HCT116 (cell line): ENCODE results near the gene CAP2. TPM values are rescaled to one million over a fixed set of nuclear protein-coding genes. Genes with fewer than 3 reads are reported as not detected.
A peak's percentile ranks its signal among the peaks of the same experiment; 100 is the strongest.

Experiments
- ATAC-seq: fragments of 200-7000 bp; cut with Tn5 transposase; 2 replicates; pipeline ENCODE4 v1.9.1; 2020; ENCODE audit warnings: mild to moderate bottlenecking, moderate library complexity
- BruUV-seq: library from RNA; stranded (reverse); fragments of 400-500 nt; replicated peaks from 2 replicates; lab custom pipeline; 2021; lab: Mats Ljungman, UMichigan
- CTCF ChIA-PET: fragments of 300-600 bp; sonication (Branson Sonifier 250); formaldehyde crosslinking; loops from one replicate; lab custom pipeline; 2021; ENCODE audit warnings: antibody characterized with exemption; lab: Charles Lee
- POLR2A ChIA-PET: fragments of 300-600, 350-600 bp; sonication (Branson Sonifier 250); formaldehyde crosslinking; loops from one replicate; lab custom pipeline; 2021; ENCODE audit warnings: antibody characterized with exemption; lab: Charles Lee
- RAD21 ChIA-PET, 2 experiments: fragments of 300-600 bp; sonication (Branson Sonifier 250); formaldehyde crosslinking; loops; one replicate each; lab custom pipeline; 2023; ENCODE audit warnings: low total read pairs in 2 of 2; ENCODE audit not compliant: uncharacterized antibody in 2 of 2, unreplicated experiment in 2 of 2, low non-redundant PET in 1 of 2; lab: Charles Lee
- DNase-seq: peaks from one replicate; pipeline ENCODE4 v3.0.0-alpha.2; 2010; ENCODE audit warnings: low read depth, low spot score
- H2AFZ ChIP-seq: fragments of 200-600 bp; shearing (Covaris generic), sonication (generic); 2 replicates; pipeline ENCODE4 v1.6.1; 2017; ENCODE audit warnings: low read depth, mixed run types, mixed read lengths, antibody characterized with exemption, low read length; ENCODE audit not compliant: poor library complexity, severe bottlenecking
- H3K27ac ChIP-seq: 2 replicates; pipeline ENCODE4 v1.5.1; 2012; ENCODE audit warnings: low read depth, low read length
- H3K27me3 ChIP-seq: fragments of 200-600 bp; sonication (generic); 2 replicates; pipeline ENCODE4 v1.6.1; 2016; ENCODE audit warnings: mixed run types, low read length, mixed read lengths; ENCODE audit not compliant: insufficient read depth
- H3K36me3 ChIP-seq, 2 experiments: fragments of 200-500 bp in 1 of 2; fragments of 200-600 bp in 1 of 2; sonication (Bioruptor generic) in 1 of 2; sonication (generic) in 1 of 2; 2 replicates each; pipeline versions ENCODE4 v1.5.1 to v1.6.1; 2014 to 2016; ENCODE audit warnings: low read length in 2 of 2, inconsistent platforms in 1 of 2, mixed read lengths in 1 of 2, mixed run types in 1 of 2; ENCODE audit not compliant: insufficient read depth in 2 of 2, control insufficient read depth in 1 of 2
- H3K4me1 ChIP-seq, 2 experiments: fragments of 200-600 bp in 1 of 2; sonication (generic) in 1 of 2; 2 replicates each; pipeline versions ENCODE4 v1.5.1 to v1.6.1; 2012 to 2017; ENCODE audit warnings: low read length in 2 of 2, inconsistent platforms in 1 of 2, mild to moderate bottlenecking in 1 of 2, mixed read lengths in 1 of 2, mixed run types in 1 of 2, moderate library complexity in 1 of 2; ENCODE audit not compliant: insufficient read depth in 2 of 2, control insufficient read depth in 1 of 2
- H3K4me2 ChIP-seq: fragments of 200-600 bp; sonication (generic); 2 replicates; pipeline ENCODE4 v1.6.1; 2017; ENCODE audit warnings: mixed run types, low read length, mixed read lengths
- H3K4me3 ChIP-seq, 2 experiments: fragments of 200-600 bp in 1 of 2; sonication (generic) in 1 of 2; replicated peaks in 1 of 2; 2 replicates each; pipeline ENCODE4 v1.5.1; 2011 to 2016; ENCODE audit warnings: low read length in 2 of 2, control low read depth in 1 of 2, low read depth in 1 of 2, mild to moderate bottlenecking in 1 of 2, mixed read lengths in 1 of 2, mixed run types in 1 of 2
- H3K79me2 ChIP-seq: fragments of 200-600 bp; sonication (generic); 2 replicates; pipeline ENCODE4 v1.6.1; 2017; ENCODE audit warnings: mild to moderate bottlenecking, mixed run types, low read length, moderate library complexity, mixed read lengths; ENCODE audit not compliant: insufficient read depth
- H3K9ac ChIP-seq: fragments of 200-600 bp; sonication (generic); 2 replicates; pipeline ENCODE4 v1.6.1; 2016; ENCODE audit warnings: low read length, mixed read lengths
- H3K9me2 ChIP-seq: fragments of 200-600 bp; sonication (generic), shearing (Covaris generic); 2 replicates; pipeline ENCODE4 v1.6.1; 2017; ENCODE audit warnings: mixed run types, mild to moderate bottlenecking, moderate library complexity; ENCODE audit not compliant: insufficient read depth
- H3K9me3 ChIP-seq, 2 experiments: fragments of 200-500 bp in 1 of 2; fragments of 200-600 bp in 1 of 2; sonication (Bioruptor generic) in 1 of 2; sonication (generic) in 1 of 2; 2 replicates each; pipeline ENCODE4 v1.6.1; 2014 to 2017; ENCODE audit warnings: low read length in 2 of 2, mixed read lengths in 2 of 2, inconsistent platforms in 1 of 2, low read depth in 1 of 2, mild to moderate bottlenecking in 1 of 2, mixed run types in 1 of 2, moderate library complexity in 1 of 2; ENCODE audit not compliant: control insufficient read depth in 1 of 2, insufficient read depth in 1 of 2
- H4K20me1 ChIP-seq: fragments of 200-600 bp; sonication (generic), shearing (Covaris generic); 2 replicates; pipeline ENCODE4 v1.6.1; 2017; ENCODE audit warnings: mixed run types, mild to moderate bottlenecking, moderate library complexity; ENCODE audit not compliant: insufficient read depth
- CBX3 ChIP-seq: IDR thresholded peaks from 2 replicates; pipeline ENCODE4 v1.6.1; 2012; ENCODE audit warnings: low read depth
- CEBPB ChIP-seq: IDR thresholded peaks from 2 replicates; pipeline ENCODE4 v1.6.1; 2012; ENCODE audit warnings: low read depth
- CTCF ChIP-seq, 3 experiments: fragments of 200-600 bp in 1 of 3; sonication (generic) in 1 of 3; IDR thresholded peaks in 2 of 3; conservative IDR thresholded peaks in 1 of 3; 2 replicates each; pipeline ENCODE4 v1.5.1; 2012 to 2017; ENCODE audit warnings: low read depth in 2 of 3, low read length in 2 of 3, antibody characterized with exemption in 1 of 3, borderline replicate concordance in 1 of 3, control low read depth in 1 of 3, mild to moderate bottlenecking in 1 of 3, mixed read lengths in 1 of 3, mixed run types in 1 of 3, moderate library complexity in 1 of 3; ENCODE audit not compliant: insufficient read depth in 1 of 3
- EGR1 ChIP-seq: IDR thresholded peaks from 2 replicates; pipeline ENCODE4 v1.6.1; 2012; ENCODE audit warnings: low read depth
- ELF1 ChIP-seq: IDR thresholded peaks from 2 replicates; pipeline ENCODE4 v1.6.1; 2012; ENCODE audit warnings: low read depth, borderline replicate concordance
- FOSL1 ChIP-seq: IDR thresholded peaks from 2 replicates; pipeline ENCODE4 v1.6.1; 2012; ENCODE audit warnings: low read depth
- RAD21 ChIP-seq: IDR thresholded peaks from 2 replicates; pipeline ENCODE4 v1.6.1; 2012; ENCODE audit warnings: low read depth, mild to moderate bottlenecking
- SIN3A ChIP-seq: IDR thresholded peaks from 2 replicates; pipeline ENCODE4 v1.6.1; 2012; ENCODE audit warnings: low read depth
- ZFX ChIP-seq: fragments of 450-650 bp; IDR thresholded peaks from 2 replicates; pipeline ENCODE4 v1.6.1; 2017
- intact Hi-C: fragments of 100-400 bp; cut with micrococcal nuclease; formaldehyde crosslinking; loops from 2 replicates; pipeline ENCODE4 v1.10.0; 2022
- total RNA-seq: library from RNA; stranded (reverse); gene quantifications from one replicate; pipeline ENCODE4 v1.2.1, GENCODE V29; 2021; ENCODE audit not compliant: unreplicated experiment

Gene CAP2
- total RNA-seq, 1 experiment from 2014 or later = 3.8 TPM

GRCh38 chr6:17442196-17442595, 48.8 kb downstream of the CAP2 start (continued):
- TF ChIP-seq CTCF (IDR thresholded peaks at IDR 0.05 in 2 of 3, conservative IDR thresholded peaks at IDR 0.05 in 1 of 3; ENCODE audit: borderline replicate concordance in 1 of 3, insufficient read depth in 1 of 3, low read depth in 2 of 3, low read length in 2 of 3) (no peak), ELF1 (no peak), CBX3 (no peak), SIN3A (no peak), FOSL1 (no peak), CEBPB (no peak)

GRCh38 chr6:17446713-17447112, 53.3 kb downstream of the CAP2 start:
- no peaks in the 10 kb centered on the region for H3K9me2 ChIP-seq
- POLR2A ChIA-PET = no interaction called here
- no peaks in the 10 kb centered on the region for H3K4me1 ChIP-seq
- no peaks in the 10 kb centered on the region for H3K9me3 ChIP-seq
- H4K20me1 ChIP-seq = no peaks in the 10 kb centered on the region
- no peak for DNase-seq
- peak; percentile 14; the same call in 1 of the 2 replicates for TF ChIP-seq RAD21
- TF ChIP-seq ZFX = no peak
- no peak for TF ChIP-seq EGR1
- 0 out of 6 replicates have a peak, but pooled peaks of 2 of the 3 experiments have one; percentile 15 to 19 for TF ChIP-seq CTCF (IDR thresholded peaks at IDR 0.05 in 2 of 3, conservative IDR thresholded peaks at IDR 0.05 in 1 of 3; ENCODE audit: borderline replicate concordance in 1 of 3, insufficient read depth in 1 of 3, low read depth in 2 of 3, low read length in 2 of 3)
- TF ChIP-seq, all 23 proteins: peak for 2
- H3K79me2 ChIP-seq = no peaks in the 10 kb centered on the region
- intact Hi-C loops = no loop called here
- no peak overlapping the region for H3K27ac ChIP-seq
- H3K4me2 ChIP-seq = no peak overlapping the region
- no peaks in the 10 kb centered on the region for H3K36me3 ChIP-seq
- H3K27me3 ChIP-seq = no peaks in the 10 kb centered on the region
- no TSS peak for BruUV-seq
- ATAC-seq = peak; percentile 54; the same call in 1 of the 2 replicates
- H2AFZ ChIP-seq = no peak overlapping the region
- H3K9ac ChIP-seq = no peak overlapping the region
- ChIA-PET CTCF (no interaction called here), RAD21 (no interaction called here)
- H3K4me3 ChIP-seq = no peak overlapping the region
